HepG2 (cell line): Measurements from ENCODE around the gene TXNRD2. TPM values are rescaled to one million over a fixed set of nuclear protein-coding genes. Genes with fewer than 3 reads are reported as not detected.

ENCODE experiments used
- CBX5 ChIP-seq: sonication (generic); formaldehyde crosslinking; IDR thresholded peaks from 2 replicates; pipeline ENCODE4 v1.4.0; 2020; ENCODE audit warnings: missing genetic modification reagents, borderline replicate concordance
- FOXA1 ChIP-seq, 2 experiments: fragments of 450-650 bp in 1 of 2; sonication (generic) in 1 of 2; formaldehyde crosslinking in 1 of 2; IDR thresholded peaks; 2 replicates each; pipeline versions ENCODE4 v1.4.0 to v1.6.1; 2016 to 2020; ENCODE audit warnings: missing genetic modification reagents in 1 of 2
- MTA1 ChIP-seq: sonication (generic); formaldehyde crosslinking; IDR thresholded peaks from 2 replicates; pipeline ENCODE4 v1.4.0; 2020; ENCODE audit warnings: missing genetic modification reagents, mild to moderate bottlenecking, borderline replicate concordance
- PAXIP1 ChIP-seq: sonication (generic); formaldehyde crosslinking; conservative IDR thresholded peaks from 2 replicates; pipeline ENCODE4 v1.4.0; 2020; ENCODE audit warnings: mild to moderate bottlenecking, missing genetic modification reagents, moderate library complexity
- PRDM15 ChIP-seq: sonication (generic); formaldehyde crosslinking; IDR thresholded peaks from 2 replicates; pipeline ENCODE4 v1.4.0; 2020; ENCODE audit warnings: missing genetic modification reagents
- RAD21 ChIP-seq: fragments of 450-650 bp; formaldehyde crosslinking; IDR thresholded peaks from 2 replicates; pipeline ENCODE4 v1.5.0; 2020; ENCODE audit warnings: mild to moderate bottlenecking
- RARA ChIP-seq: IDR thresholded peaks from 2 replicates; pipeline ENCODE4 v1.6.1; 2016; ENCODE audit warnings: missing genetic modification reagents, missing compliant biosample characterization
- RCOR2 ChIP-seq: IDR thresholded peaks from 2 replicates; pipeline ENCODE4 v1.6.1; 2016; ENCODE audit warnings: missing biosample characterization, missing genetic modification reagents
- SMAD3 ChIP-seq: sonication (generic); formaldehyde crosslinking; IDR thresholded peaks from 2 replicates; pipeline ENCODE4 v1.4.0; 2020; ENCODE audit warnings: missing genetic modification reagents
- TCF12 ChIP-seq, 2 experiments: fragments of 450-650 bp in 1 of 2; sonication (generic) in 1 of 2; formaldehyde crosslinking in 1 of 2; IDR thresholded peaks; 2 replicates each; pipeline versions ENCODE4 v1.6.1 to v1.8.0; 2017 to 2022; ENCODE audit warnings: antibody characterized with exemption in 1 of 2, mild to moderate bottlenecking in 1 of 2, missing genetic modification reagents in 1 of 2, moderate library complexity in 1 of 2
- U2AF2 ChIP-seq: fragments of 200-400 bp; formaldehyde crosslinking; IDR thresholded peaks from 2 replicates; pipeline ENCODE4 v1.6.1; 2017; ENCODE audit warnings: low read depth, mild to moderate bottlenecking, low read length
- YEATS4 ChIP-seq: sonication (generic); formaldehyde crosslinking; IDR thresholded peaks from 2 replicates; pipeline ENCODE4 v1.4.0; 2020; ENCODE audit warnings: missing genetic modification reagents, borderline replicate concordance
- ZEB1 ChIP-seq: IDR thresholded peaks from 2 replicates; pipeline ENCODE4 v1.6.1; 2012; ENCODE audit warnings: mild to moderate bottlenecking, low read depth, inconsistent platforms; ENCODE audit not compliant: insufficient replicate concordance
- ZNF18 ChIP-seq: sonication (generic); formaldehyde crosslinking; IDR thresholded peaks from 2 replicates; pipeline ENCODE4 v1.8.0; 2022; ENCODE audit warnings: mild to moderate bottlenecking, missing genetic modification reagents; ENCODE audit not compliant: insufficient replicate concordance
- ZNF292 ChIP-seq: sonication (generic); formaldehyde crosslinking; IDR thresholded peaks from 2 replicates; pipeline ENCODE4 v1.8.1; 2022; ENCODE audit warnings: mild to moderate bottlenecking, low read depth, missing genetic modification reagents, borderline replicate concordance
- ZNF430 ChIP-seq: sonication (generic); formaldehyde crosslinking; IDR thresholded peaks from 2 replicates; pipeline ENCODE4 v1.9.0; 2021; ENCODE audit warnings: mild to moderate bottlenecking, missing genetic modification reagents
- ZNF598 ChIP-seq: sonication (generic); formaldehyde crosslinking; IDR thresholded peaks from 2 replicates; pipeline ENCODE4 v1.5.1; 2020; ENCODE audit warnings: mild to moderate bottlenecking, missing genetic modification reagents, borderline replicate concordance
- polyA plus RNA-seq, 8 experiments: library from polyadenylated mRNA; depleted of rRNA in 3 of 8; stranded (reverse) in 7 of 8; unstranded in 1 of 8; fragments of >200 nt; fragmentation: Illumina TruSeq in 4 of 8; extraction: Trizol in 4 of 8; gene quantifications; 2 replicates each; pipeline versions ENCODE4 v1.2.1 to v1.2.3, GENCODE V29; 2011 to 2016; ENCODE audit warnings: low read depth in 4 of 8, missing spikeins in 1 of 8, mixed read lengths in 1 of 8; ENCODE audit not compliant: insufficient read depth in 1 of 8
- total RNA-seq, 5 experiments: library from RNA; depleted of rRNA; stranded (reverse); fragments of >200 nt; fragmentation: Illumina TruSeq; extraction: Trizol; gene quantifications; 2 replicates each; pipeline ENCODE4 v1.2.3, GENCODE V29; 2016; ENCODE audit warnings: low read depth in 1 of 5

The TXNRD2 gene
- total and polyA plus RNA-seq, 2 of the 13 experiments (the other 11 are each of a cell fraction or from before 2014, with no cell fraction given), result 17.5 to 18.6 TPM

- TF ChIP-seq RARA (CRISPR knock-in tag) (peak; percentile 62), RAD21 (CRISPR knock-in tag) (peak; percentile 79), ZNF430 (0 out of 2 replicates have a peak, but pooled peaks have one; percentile 38), U2AF2 (peak; percentile 39; the same call in 1 of the 2 replicates), ZNF598 (CRISPR knock-in tag) (0 out of 2 replicates have a peak, but pooled peaks have one; percentile 15), PRDM15 (0 out of 2 replicates have a peak, but pooled peaks have one; percentile 6), ZEB1 (peak; percentile 32), SMAD3 (CRISPR knock-in tag) (0 out of 2 replicates have a peak, but pooled peaks have one; percentile 15), FOXA1 (IDR thresholded peaks at IDR 0.05) (no peak), FOXA1 (CRISPR knock-in tag; IDR thresholded peaks at IDR 0.05) (0 out of 2 replicates have a peak, but pooled peaks have one; percentile 10), TCF12 (IDR thresholded peaks at IDR 0.05) (no peak), TCF12 (CRISPR knock-in tag; IDR thresholded peaks at IDR 0.05) (peak; percentile 84), PAXIP1 (CRISPR knock-in tag) (peak; percentile 93), MTA1 (CRISPR knock-in tag) (peak; percentile 91; the same call in 1 of the 2 replicates), YEATS4 (CRISPR knock-in tag) (peak; percentile 84), CBX5 (CRISPR knock-in tag) (peak; percentile 85; the same call in 1 of the 2 replicates), ZNF292 (CRISPR knock-in tag) (peak; percentile 62; the same call in 1 of the 2 replicates), ZNF18 (CRISPR knock-in tag) (peak; percentile 55), RCOR2 (CRISPR knock-in tag) (0 out of 2 replicates have a peak, but pooled peaks have one; percentile 12)
Measured at GRCh38 chr22:19959587-19960490, 18.2 kb upstream of the TXNRD2 start (continued).
